HT1080 (cell line): Measurements from ENCODE around the gene MDM4. TPM values are rescaled to one million over a fixed set of nuclear protein-coding genes. Genes with fewer than 3 reads are reported as not detected.
"Not testable (repeated sequence)": the region's sequence is repeated elsewhere in the genome, so short reads cannot be mapped to it uniquely, and the experiment has no call there.

Experiments used
- DNase-seq: peaks from one replicate; pipeline ENCODE4 v3.0.0-alpha.2; 2015; ENCODE audit warnings: low read depth
- total RNA-seq: library from RNA; depleted of rRNA; stranded (reverse); fragments of >200 nt; shearing (Covaris generic); gene quantifications from 2 replicates; pipeline ENCODE4 v1.2.3, GENCODE V29; 2014

MDM4 gene
- total RNA-seq, 1 experiment from 2014 or later, result 9.2 TPM

- no peak for DNase-seq
Observed at GRCh38 chr1:204513117-204513716, 3.0 kb upstream of the MDM4 start.

GRCh38 chr1:204514828-204515227 is 1.4 kb upstream of the MDM4 start:
- no peak for DNase-seq

- DNase-seq, result not testable (repeated sequence)
Observed at GRCh38 chr1:204517382-204517781, 1.2 kb downstream of the MDM4 start.

- peak; percentile 93 for DNase-seq
Observed at GRCh38 chr1:204520834-204521709, 4.9 kb downstream of the MDM4 start.

GRCh38 chr1:204521941-204522521 is 5.8 kb downstream of the MDM4 start:
- not testable (repeated sequence) for DNase-seq

GRCh38 chr1:204523605-204524215 is 7.5 kb downstream of the MDM4 start:
- DNase-seq, result peak; percentile 71

GRCh38 chr1:204524986-204525385 is 8.8 kb downstream of the MDM4 start:
- no peak for DNase-seq

- DNase-seq, result no peak
Observed at GRCh38 chr1:204528241-204528640, 12.0 kb downstream of the MDM4 start.

- no peak for DNase-seq
Observed at GRCh38 chr1:204528677-204529076, 12.5 kb downstream of the MDM4 start.

- DNase-seq, result no peak
Observed at GRCh38 chr1:204529371-204529895, 13.2 kb downstream of the MDM4 start.

GRCh38 chr1:204530932-204531331 is 14.7 kb downstream of the MDM4 start:
- no peak for DNase-seq

- no peak for DNase-seq
Observed at GRCh38 chr1:204532832-204533231, 16.6 kb downstream of the MDM4 start.

GRCh38 chr1:204541626-204542025 is 25.4 kb downstream of the MDM4 start:
- no peak for DNase-seq

GRCh38 chr1:204544321-204544720 is 28.1 kb downstream of the MDM4 start:
- peak; percentile 69 for DNase-seq

- no peak for DNase-seq
Observed at GRCh38 chr1:204545202-204545601, 29.0 kb downstream of the MDM4 start.

GRCh38 chr1:204545881-204546280 is 29.7 kb downstream of the MDM4 start:
- no peak for DNase-seq

- DNase-seq, result no peak
Observed at GRCh38 chr1:204548265-204548664, 32.1 kb downstream of the MDM4 start.

GRCh38 chr1:204549313-204549712 is 33.1 kb downstream of the MDM4 start:
- no peak for DNase-seq

GRCh38 chr1:204550926-204551325 is 34.7 kb downstream of the MDM4 start:
- no peak for DNase-seq

GRCh38 chr1:204556458-204557052 is 40.3 kb downstream of the MDM4 start:
- DNase-seq, result no peak

GRCh38 chr1:204558467-204558866 is 42.3 kb downstream of the MDM4 start:
- DNase-seq, result no peak
